Non-pigmented ciliary epithelial cell (primary cell): ENCODE data around the gene FCGBP.
"Not testable (repeated sequence)": the region's sequence is repeated elsewhere in the genome, so short reads cannot be mapped to it uniquely, and the experiment has no call there.

ENCODE experiments used
- DNase-seq: peaks from one replicate; pipeline ENCODE4 v3.0.0-alpha.2; 2010; ENCODE audit warnings: low read depth

Gene FCGBP

DNA sequence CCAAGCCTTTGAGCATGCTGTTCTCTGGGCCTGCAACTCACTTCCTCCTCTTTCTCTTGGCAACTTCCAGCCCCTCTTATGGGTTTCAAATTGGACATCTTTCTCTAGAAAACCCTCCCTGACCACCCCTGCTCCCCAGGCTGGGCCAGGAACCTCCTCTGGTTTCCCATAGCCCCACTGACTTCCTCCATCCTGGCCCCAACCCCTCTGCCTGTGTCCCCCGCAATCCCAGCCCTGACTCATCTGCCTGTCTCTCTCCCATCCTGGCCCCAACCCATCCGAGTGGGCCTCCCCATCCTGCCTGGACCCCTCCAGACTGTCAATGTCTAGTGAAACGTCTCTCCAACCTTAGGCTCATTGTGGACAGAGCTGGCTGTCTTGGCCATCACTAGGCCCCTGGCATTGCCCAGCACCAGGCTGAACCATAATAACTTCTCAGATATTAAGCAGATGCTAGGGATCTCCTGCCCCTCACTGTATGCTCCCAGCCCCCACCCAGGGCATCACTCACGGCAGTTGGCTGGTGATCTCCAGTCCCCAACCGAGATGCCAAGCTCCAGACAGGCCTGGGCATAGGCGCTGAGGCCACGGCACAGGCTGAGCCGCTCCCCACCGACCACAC is 16.8 kb downstream of the FCGBP start:
- no peak for DNase-seq

DNA sequence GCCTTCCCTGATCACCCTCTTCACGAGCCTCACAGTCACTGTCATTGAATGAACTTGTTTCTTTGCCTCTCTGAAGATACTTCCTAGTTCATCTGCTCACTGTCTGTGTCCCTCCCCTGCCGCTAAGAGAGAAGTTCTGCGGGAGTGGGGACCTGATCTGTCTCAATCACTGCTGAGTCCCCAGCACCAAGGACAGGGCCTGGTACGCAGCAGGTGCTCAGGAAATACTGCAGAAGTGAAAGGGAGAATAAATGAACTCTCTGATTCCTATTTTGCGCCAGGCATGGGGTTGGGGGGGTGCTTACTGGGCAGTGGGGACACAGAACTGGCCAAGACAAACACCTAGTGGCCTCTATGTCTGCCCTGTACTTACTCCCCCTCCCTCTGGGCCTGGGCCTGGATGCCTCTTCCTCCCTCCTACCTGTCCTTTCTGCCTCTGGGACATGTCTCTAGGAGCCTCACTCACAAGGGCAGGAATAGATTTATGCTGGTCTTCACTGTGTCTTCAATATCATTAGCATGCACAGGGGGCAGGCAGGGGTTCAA is 17.5 kb downstream of the FCGBP start:
- no peak for DNase-seq

DNA sequence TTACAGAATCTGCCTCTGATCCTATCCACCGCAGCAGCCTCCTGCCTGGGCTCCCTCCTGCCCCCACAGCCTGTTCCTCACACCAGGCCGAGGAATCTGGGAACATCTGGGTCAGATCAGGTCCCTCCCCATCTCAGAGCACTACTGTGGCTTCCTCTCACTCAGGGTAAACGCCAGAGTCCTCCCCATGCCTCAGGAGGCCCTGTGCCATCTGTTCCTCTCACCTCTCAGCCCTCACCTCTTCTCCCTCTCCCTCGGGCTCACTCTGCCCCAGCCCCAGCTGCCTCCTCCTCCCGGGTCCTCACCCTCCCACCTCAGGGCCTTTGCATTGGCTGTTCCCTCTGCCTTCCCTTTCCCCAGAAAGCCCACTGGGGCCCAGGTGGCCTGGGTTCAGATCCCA is 18.2 kb downstream of the FCGBP start:
- no peak for DNase-seq

DNA sequence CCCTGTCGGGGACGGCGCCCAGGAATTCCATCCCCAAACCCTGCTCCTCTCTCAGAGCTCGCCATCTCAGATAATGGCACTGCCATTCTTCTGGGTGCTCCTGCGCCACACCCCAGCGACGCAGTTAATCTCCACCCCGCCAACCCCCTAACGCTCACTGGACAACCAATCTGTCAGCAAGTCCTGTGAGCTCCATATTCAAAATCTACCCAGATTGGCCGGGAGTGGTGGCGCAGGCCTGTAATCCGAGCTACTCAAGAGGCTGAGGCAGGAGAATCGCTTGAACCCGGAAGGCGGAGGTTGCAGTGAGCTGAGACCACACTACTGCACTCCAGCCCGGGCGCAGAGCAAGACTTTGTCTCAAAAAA is 18.6 kb downstream of the FCGBP start:
- no peak for DNase-seq

DNA sequence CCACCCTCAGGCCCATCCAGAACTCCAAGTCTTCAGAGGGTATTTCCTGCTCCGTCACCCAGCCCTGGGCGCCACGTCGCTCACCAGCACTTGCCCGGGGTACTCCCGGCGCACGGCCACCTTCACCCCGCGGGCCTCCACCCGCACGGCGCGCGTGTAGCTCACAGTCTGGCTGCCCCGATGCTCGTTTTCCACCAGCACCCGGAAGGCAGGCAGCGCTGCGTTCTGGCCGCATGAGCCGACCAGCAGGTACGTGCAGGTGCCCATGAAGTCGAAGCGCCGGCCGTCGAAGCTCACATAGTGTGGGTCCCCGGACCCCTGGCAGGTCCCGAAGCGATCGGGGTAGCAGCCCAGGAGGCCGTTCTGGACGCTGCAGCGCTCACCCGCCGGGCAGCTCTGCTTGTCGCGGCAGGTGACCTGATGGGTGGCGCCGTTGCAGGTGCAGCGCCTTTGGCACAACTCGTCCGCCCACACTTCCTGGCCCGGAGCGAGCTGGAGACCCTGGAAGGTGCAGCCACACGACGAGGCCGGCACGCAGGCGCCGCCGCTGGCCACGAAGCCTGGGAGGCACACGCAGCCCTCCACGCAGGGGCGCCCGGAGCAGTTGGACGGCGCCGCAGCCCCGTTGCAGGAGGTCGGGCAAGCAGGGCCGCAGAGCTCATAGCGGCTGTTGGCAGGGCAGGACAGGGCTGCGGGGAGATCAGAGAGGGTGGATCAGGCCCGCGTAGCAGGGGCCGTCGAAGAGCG is 19.2 kb downstream of the FCGBP start:
- no peak for DNase-seq

DNA sequence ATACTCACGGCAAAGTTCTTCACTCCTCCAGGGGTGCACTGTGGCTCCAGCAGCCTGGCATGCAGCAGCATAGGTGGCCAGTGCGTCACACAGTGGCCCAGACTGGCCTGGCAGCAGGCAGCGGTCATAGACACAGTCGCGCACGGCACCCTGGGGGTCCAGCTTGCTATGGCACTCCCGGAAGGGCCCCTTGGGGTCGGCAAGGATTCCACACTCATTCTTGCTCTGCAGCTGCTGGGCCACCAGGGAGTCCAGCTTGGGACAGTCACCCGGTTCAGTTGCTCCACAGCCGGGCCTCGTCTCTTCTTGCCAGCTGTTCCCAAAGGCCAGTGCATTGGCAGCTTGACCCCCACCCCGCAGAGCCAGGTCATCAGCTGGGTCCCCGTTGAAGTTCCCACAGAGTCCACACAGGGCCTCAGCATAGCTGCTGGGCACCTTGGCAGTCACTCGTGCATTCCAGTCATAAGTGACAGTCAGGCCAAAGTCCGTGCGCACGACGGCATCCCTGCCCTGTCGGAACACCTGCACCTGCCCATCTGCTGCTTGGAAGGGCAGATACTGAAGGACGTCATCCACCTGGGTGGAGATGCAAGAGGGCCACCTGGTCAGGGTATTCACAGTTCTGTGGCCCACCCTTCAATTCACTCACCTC is 20.6 kb downstream of the FCGBP start:
- DNase-seq: no peak

DNA sequence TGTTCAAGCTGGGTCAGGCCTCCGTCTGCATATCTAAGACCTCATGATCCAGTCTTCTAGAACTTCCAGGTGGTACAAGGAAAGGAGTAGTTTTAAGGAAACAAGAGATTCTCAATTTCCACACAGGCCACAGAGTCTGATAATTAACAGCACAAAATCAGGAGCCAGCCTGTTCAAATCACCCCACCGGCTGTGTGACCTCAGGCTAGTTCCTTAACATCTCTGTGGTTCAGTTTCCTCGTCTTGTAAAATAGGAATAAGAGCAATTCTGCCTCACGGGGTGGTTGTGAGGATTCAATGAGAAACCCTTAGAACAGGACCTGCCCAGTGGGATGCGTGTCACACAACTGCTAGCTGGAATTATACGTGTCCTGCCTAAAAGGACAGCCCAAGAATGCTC is 25.6 kb downstream of the FCGBP start:
- no peak for DNase-seq

DNA sequence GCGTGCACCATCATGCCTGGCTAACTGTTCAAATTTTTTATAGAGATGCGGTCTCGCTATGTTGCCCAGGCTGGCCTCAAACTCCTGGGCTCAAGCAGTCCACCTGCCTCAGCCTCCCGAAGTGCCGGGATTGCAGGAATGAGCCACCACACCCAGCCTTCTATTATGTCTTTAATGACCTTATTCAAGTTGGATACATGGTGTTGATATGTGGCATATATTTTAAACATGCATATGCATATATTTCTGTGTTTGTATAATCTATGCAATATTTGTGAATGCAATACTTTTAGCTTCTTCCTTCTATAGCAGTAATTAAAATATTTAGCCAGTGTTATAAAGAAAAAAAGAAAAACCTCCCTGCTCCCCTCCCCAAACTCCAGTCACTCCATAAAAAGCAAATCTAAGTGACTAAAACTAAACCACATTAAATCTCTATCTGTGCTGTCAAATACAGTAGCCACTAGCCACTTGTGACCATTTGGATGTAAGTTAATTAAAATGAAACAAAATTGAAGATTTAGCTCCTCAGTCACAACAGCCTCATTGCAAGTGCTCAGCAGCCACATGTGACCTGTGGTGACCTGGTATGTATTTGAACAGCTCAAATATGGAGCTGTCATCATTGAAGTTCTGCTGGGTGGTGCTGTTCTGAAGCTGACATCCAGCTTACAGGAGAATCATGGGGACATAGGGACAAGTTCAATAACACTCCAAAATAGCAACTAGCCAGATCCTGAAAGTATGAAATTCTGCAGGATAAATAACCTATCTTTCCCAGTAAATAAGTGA is 27.4 kb downstream of the FCGBP start:
- no peak for DNase-seq

DNA sequence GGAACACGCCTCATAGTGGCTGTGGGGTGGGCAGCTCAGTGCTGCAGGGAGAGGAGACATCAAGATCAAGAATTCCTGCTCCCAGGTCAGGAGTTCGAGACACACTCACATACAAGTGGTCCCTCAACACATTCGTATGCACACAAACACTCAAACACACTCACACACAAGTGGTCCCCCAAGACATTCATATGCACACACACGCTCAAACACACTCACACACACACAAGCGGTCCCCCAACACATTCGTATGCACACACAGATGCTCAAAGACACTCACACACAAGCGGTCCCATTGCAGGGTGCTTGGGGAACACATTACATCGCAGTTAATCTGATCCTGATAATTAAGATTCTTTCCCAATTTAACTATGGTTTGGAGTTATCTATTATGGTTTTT is 28.2 kb downstream of the FCGBP start:
- DNase-seq: no peak

DNA sequence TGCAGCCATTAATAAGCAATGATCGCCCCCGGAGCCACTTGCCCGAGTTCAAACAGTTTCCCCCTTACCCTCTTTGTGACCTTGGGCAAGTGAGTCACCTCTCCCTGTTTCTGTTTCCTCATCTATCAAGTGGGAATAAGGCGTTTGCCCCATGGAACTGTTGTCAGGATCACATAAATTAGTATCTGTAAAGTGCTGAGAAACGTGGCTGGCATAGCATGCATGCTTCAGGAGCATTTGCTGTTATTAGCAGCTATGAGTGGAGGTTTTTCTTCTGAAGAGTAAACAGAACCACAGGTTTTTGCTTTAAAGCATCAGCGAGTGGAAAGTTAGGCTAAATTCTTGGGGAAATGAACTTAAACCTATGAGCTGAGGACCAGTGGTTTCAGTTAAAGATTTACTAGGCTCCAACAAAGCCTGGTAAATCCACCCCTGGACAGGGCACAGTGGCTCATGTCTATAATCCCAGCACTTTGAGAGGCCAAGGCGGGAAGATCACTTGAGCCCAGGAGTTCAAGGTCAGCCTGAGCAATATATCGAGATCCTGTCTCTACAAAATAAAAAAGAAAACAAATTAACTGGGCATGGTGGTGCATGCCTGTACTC is 30.8 kb downstream of the FCGBP start:
- not testable (repeated sequence) for DNase-seq

DNA sequence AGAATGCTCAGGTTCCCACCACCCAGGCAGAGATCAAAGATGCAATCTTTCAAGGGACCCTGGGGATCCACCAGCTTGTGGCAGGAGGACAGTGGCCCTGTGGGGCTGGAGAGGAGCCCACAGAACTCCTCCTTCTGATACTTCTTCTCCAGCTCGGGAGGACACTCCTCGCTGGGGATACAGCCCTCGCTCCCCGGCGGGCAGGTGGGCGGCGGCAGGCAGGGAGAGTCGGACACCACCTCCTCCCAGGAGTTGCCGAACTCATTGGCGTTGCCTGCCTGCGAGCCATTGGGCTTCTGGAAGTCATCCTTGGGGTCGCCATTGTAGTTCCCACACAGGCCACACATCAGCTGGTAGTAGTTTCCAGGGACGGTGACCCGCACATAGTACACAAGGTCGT is 32.1 kb downstream of the FCGBP start:
- DNase-seq: not testable (repeated sequence)

DNA sequence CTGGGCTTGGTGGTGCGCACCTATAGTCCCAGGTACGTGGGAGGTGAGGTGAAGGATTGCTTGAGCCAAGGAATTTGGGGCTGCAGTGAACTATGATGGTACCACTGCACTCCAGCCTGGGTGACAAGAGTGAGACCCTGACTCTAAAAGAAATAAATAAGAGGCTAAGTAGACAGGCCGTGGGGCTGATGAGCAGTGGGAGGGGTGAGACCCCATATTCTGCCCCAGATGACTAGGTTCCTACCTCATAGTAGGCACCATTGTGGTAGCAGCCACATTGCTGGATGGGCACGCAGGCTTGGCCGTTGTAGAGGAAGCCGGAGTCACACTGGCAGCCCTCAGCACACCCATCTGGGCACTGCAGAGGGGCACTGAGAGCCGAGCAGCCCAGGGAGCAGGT is 32.8 kb downstream of the FCGBP start:
- DNase-seq: not testable (repeated sequence)

DNA sequence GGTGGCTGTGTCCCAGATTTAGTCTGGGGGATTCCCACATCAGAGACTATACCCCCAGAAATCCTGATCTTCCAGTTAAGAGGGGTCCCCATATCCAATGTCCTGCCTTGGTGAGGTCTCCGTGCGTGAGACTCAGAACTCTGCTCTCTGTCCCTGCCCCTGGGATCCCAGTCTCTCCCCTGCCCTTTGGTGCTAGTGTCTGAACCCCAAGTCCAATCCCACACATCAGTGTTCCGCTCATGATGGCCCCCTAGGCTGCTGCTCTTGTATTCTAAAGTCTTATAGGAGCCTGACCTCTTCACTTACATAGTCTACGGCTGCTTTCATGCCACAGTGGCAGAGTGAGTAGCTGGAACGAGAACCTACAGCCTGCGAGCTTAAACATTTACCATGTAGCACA is 35.6 kb downstream of the FCGBP start:
- not testable (repeated sequence) for DNase-seq

DNA sequence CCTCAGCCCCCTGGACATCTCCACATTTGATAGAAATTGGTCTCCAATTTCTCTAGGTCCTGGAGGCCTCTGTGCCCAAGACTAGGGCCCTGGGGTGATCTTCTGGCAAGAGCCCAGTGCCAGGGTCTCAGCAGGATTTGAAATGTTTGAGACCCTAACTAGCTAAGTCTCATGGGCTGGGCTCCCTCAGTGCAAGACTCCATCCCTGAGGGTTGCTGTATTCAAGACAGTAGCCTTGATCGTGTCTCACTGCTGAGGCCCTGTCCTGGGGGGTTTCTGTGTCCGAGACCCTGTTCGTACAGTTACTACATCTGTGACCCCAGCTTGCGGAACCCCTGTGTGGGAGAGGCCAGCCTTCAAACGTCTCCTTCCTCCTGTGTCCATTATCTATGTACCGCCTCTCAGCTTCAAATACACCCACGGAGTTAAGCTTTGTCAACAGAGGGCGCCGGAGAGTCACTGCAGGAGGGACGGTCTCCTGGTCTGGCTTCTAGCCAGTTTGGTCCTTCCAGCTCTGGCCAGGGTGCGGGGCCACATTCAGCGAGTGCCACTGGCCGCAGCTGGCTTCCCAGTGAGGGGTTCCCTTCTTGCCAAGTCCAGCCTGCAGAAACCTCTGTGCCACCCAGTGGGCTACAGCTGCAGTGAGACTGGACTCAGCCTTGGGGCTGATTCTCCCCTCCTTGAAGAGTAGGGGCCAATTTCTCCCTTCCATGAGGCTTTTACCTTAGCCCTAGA is 36.8 kb downstream of the FCGBP start:
- not testable (repeated sequence) for DNase-seq

DNA sequence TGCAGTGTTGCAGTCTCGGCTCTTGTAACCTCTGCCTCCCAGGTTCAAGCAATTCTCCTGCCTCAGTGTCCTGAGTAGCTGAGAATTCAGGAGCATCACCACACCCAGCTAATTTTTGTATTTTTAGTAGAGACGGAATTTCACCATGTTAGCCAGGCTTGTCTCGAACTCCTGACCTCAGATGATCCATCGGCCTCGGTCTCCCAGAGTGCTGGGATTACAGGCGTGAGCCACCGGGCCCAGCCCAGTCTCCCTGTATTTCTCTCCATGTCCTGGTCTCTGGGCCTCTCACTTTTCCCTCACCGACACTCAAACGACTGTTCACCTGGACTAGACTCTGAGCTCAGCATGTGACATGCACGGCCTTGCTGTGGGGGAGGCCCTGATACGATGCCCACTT is 39.3 kb downstream of the FCGBP start:
- DNase-seq: not testable (repeated sequence)

DNA sequence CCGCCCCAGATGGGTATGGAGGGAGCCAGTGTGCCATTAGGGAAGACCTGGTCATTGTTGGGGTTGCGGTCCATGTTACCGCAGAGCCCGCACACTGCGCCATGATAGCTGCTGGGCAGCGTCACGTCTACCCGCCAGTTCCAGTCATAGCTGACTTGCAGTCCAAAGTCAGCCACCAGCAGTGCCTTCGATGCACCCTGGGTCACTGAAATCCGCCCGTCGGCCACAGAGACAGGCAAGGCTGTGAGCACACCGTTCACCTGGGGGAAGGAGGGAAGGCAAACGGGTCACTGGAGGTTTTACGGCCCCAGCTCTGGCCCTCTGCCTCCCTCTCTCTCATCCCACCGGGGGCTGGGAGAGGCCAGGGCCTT is 40.2 kb downstream of the FCGBP start:
- not testable (repeated sequence) for DNase-seq

DNA sequence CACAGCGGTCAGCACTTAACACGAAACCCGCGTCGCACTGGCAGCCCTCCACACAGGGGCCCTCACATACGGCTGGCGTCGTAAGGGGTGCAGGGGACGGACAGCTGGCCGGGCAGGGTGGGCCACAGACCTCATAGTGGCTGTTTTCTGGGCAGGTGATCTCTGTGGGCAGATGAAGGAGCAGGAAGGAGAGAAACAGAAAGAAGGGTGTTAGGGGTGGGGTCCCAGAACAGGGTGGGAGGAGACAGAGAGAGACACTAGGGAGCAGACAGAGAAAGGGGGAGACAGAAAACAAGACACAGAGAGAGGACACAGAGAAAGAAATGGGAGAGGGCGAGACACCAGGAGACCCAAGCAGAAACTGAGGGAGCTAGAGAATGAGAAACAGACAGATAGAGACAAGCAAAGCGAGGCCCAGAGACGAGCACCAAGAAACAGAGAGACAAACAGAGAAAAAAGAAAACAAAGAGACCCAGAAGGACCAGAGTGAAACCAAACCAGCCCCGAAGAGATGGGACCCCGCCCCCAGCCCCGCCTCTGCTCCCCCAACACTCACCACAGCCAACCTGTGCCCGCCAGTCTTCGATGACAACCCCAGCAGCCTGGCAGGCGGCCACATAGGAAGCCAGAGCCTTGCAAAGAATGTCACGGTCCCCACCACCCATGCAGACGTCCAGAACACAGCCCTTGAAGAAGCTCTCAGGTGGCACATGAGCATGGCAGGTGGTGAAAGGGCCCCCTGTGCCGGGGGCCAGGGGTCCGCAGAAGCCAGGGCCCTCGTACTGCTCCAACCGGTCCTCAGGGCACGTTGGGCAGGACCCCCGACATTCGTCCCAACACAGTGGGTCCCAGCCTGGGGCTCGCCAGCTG is 40.8 kb downstream of the FCGBP start:
- DNase-seq: not testable (repeated sequence)

DNA sequence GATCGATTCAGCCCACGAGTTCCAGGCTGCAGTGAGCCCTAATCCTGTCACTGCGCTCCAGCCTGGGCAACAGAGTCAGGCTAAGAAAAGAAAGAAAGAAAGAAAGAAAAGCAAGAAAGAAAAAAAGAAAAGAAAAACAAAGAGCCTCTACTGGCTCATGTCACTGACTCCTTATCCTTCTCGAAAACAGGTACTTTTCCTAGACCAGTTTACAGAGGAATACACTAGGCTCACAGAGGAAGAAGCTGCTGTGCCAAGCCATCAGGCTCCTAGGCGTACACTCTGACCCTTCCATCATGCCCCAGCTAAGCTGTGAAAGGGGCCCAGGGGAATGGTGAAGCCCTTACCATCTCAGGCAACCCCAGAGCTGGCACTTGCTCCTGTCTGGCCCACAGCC is 41.9 kb downstream of the FCGBP start:
- DNase-seq: not testable (repeated sequence)

DNA sequence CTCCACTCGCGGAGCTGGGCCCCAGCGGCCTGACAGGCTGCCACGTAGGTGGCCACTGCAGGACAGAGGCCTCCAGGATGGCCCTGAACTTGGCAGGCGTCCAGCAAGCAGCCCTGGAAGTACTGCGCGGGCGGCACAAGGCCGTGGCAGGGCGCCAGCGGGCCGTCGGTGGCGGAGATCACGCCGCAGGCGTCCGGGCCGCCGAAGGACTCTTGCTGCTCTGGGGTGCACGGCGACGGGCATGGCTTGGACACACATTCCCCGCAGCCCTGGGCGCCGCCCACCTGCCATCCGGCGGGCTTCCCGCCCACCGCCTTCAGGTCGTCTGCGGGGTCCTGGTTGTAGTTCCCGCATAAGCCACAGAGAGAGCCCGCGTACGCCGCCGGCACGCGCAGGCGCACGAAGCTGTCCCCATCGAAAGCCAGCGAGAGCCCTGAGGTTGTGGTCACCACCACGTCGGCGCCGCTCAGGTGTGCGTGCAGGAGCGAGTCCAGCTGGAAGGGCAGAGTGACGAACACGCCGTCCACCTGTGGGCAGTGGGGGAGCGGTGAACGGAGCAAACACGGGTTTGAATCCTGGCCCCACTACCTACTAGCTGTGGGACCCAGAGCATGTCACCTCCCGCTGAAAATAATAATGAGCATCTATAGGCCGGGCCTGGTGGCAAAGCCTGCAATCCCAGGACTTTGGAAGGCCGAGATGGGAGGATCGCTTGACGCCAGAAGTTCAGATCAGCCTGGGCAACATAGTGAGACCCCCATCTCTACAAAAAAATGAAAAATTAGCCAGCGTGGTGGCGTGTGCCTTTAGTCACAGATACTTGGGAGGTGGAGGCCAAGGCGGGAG is 42.6 kb downstream of the FCGBP start:
- DNase-seq: not testable (repeated sequence)
